GM18873 (cell line): Measurements from ENCODE around the gene TUBA1C.
A peak's percentile ranks its signal among the peaks of the same experiment; 100 is the strongest.

Source experiments
- ATAC-seq: cut with Tn5 transposase; IDR thresholded peaks from one replicate; pipeline ENCODE4 v1.9.1; 2021; ENCODE audit warnings: mild to moderate bottlenecking, moderate library complexity, moderate number of reproducible peaks; ENCODE audit not compliant: unreplicated experiment, low FRiP score

Gene TUBA1C

DNA sequence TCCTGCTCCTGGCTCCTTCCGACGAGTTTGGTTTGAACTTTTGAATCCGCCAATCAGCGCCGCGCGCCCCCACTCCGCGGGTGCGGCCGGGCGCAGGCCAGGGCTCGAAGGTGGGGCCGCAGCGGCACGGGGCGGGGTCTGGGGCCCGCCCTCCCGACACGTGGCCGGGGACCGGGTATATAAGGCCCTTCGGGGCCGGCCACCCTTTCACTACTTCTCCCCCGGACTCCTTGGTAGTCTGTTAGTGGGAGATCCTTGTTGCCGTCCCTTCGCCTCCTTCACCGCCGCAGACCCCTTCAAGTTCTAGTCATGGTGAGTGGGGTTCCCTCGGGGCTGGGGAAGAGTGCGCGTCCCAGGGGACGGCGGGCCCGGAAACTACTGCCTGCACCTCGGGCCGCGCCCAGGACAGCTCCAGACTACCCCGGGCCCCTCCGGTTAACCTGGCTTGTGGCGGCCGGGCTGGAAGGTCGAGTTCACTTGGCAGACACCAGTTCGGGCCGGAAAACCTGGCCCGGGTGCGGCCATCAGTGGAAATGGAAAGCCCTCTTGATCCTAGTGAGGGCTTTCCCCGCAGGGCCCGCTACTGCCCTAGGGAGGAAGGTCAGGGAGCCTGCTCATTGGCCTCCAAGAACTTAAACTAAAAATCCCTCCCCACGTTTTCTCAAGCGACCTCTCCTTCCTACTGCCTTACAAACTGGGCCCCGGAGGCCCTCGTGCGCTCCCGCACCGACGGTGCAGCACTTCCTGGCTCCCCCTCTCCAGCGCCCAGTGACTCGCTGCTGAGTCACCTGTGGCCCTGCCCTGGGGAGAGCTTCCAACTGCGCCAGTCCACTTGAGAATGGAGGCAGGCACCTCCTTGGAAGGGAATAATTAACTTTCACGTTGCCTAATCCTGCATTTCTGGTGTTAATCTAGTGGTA, at the start of gene TUBA1C:
TUBA1C (plus strand) TSS at position 210 of the 920 bp plus-strand sequence; CDS start at position 310, 100 bp downstream.
- ATAC-seq, result peak; percentile 71

DNA sequence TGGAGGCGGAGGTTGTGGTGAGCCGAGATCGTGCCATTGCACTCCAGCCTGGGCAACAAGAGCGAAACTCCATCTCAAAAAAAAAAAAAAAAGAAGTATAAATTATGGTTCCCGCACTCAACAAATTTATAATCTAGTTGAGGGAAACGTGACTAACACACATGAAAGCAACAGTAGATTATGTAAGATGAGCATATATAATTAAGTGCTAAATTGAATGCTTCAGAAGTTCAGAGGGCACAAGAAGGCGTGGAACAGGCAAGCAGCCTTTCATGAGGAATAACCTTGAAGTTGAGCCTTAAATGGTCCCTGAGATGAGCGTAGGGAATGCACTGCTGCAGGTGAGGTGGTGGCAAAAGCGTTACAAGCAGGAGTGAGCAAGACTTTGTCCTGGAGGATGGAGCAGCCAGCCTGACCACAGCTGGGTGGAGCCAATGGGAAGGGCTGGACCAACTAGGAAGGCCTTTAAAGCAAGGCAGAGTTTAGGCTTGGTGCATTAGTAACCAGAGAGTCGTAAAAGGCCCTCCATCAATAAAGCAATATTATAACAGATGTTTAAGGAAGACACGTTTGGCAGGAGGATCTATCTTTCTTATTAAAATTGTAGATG, 45.4 kb upstream of the TUBA1C start:
- ATAC-seq, result no peak

DNA sequence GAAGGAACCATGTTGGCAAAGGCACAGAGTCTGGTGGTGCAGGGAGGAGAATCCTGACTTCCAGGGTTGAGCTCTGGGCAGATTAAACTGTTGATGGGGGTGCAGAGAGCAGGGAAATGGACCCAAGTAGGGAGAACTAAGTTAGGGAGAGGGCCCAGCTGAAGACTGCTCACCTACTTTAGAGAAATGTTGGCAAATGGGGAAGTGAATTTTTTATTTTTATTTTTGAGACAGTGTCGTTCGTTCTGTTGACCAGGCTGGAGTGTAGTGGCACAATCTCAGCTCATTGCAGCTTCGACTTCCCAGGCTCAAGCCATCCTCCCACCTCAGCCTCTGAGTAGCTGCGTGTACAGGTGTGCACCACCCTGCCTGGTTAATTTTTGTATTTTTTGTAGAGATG, 43.9 kb upstream of the TUBA1C start:
- ATAC-seq, result no peak

DNA sequence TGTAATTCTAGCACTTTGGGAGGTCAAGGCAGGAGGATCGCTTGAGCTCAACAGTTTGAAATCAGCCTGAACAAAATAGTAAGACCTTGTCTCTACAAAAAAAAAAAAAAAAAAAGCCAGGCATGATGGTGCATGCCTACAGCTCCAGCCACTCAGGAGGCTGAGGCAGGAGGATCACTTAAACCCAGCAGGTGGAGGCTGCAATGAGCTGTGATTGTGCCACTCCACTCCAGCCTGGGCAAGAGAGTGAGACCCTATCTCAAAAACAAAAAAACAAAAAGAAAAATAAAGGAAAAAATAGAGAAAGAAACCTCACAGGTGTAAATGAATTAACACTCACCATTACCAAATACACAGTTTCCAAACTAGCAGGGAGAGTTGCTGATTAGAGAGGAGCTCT, 41.8 kb upstream of the TUBA1C start:
- ATAC-seq, result no peak

DNA sequence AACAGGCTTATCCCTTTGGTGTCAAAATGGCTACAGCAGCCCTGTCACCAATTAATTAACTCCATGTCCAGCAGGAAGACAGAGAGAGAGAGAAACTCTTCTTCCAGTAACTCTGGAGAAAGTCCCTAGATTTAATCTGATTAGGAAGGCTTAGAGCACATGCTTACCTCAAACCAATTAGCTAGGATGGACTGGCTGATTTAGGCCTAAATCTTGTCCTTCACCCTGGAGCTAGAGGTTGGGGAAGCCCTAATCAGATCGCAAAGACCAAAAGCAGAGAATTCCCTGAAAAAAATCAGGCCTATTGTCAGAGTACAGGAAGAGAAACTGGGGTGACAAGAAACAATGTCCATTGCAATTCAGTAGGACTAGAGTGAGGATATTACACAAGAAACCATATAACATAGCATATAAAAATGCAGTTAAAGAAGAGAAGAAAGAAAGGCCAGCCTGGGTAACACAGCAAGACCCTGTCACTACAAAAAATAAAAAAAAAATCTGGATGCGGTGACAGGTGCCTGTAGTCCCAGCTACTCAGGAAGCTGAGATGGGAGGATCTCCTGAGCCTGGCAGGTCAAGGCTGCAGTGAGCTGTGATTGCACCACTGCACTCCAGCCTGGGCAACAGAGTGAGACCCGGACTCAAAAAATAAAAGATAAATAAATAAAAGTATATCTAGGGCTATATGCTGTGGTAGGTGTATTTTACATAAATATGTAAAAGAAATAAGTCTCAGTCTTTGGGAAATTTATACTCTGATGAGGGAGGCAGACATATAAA, 41.1 kb upstream of the TUBA1C start:
- no peak for ATAC-seq

DNA sequence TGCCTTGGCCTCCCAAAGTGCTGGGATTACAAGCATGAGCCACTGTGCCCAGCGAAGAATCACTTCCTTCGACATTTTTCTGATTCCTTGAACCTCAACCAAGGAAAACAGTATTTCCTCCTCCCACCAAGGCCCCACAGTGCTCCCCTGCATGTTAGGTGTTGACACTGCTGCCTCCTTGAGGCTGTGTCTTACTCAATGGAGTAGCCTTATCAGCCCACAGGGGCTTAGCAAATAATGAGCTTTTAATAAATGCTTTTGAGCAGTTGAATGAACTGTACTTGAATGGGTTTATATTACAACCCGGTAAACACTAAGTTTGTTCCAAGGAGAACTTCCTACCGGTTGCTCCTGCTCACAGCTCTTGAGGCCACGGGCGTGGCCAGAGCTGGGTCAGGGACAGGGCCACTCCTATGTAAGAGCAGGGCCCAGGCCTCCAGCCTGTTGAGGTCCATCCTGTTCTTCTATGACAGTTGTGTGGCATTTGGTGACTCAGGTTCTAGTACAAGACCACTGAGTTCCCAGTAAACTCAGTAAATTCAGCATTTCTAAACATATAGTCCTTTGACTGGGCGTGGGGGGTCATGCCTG, 39.2 kb upstream of the TUBA1C start:
- no peak for ATAC-seq

DNA sequence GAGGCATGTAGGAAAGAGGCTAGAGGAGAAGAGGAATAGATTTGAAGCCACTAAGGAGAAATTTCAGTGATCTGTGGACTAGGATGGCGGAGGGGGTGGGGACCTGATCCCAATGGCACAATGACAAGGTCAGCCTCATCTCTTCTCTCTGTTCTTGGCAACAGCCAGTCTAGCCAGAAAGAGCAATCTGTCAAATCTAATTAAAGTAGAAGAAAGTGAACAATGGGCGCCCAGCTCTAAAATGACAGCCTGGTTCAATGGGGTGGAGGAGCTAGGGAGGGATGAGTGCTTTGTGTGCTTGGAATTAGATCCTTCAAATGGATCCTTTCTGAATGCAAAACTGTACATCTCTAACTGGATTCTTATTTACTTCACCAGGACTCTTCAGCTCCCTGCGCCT, 37.2 kb upstream of the TUBA1C start:
- ATAC-seq, result no peak

DNA sequence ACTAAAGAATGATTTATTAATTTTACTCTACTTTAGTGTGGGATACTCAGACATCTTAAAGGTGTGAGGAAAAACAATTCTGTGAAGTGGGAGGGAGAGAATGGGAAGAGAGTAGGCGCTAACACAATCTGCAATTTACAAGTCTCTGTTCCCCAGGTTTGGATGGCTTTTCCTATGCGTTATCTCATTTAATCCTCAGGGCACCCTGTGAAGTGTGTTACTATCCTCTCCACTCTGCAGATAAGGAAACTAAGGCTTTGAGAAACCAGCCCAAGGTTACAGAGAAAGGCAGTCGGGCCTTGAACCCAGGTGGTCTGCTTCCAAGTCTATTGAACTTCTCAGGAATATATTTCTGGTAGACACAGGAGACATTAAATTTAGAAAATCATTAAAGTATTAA, 36.2 kb upstream of the TUBA1C start:
- no peak for ATAC-seq

DNA sequence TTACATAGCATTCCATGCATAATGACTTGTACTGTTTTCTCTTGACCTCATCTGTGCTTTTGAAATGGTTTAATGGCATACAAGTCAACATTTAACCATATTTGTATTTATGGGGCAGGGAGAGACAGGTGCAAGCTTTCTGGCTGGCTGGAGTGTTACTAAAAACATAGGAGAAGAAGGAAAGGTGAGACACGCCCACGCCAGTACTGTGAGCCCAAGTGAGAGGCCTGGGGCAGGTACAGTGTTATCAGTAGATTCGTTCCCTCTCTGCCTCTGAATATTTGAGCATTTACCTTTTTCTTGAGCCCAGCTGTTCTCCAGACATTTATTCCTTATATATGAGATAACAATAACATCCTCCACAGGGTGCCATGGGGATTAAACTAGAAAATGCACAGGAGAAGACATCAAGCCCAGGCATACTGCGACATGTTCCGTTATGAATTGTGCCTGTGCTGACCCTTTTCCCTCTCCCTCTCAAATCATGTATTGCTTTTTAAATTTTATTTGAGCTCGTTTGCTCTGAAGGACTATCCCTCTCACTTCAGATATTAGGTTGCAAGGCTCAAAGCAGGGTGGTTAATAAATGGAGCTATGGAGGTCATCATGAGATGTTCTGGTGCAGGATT, 34.6 kb upstream of the TUBA1C start:
- no peak for ATAC-seq

DNA sequence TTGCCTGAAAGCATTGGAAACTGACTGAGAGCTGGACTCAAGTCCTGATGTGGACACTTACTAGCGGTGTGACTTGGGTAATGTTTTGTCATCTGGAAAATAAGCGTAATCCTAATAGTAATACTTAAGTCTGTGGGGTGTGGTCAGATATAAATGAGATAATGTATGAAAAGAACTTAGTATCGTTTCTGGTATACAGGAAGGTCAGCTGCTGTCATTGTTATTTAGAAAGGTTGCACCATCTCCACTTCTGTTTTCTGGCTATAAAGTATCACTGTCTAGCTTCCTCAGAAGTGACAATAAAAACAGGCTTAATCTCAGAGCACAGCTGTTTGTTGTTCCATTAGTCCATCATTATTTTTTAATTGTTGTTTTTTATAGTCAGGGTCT, 34.1 kb upstream of the TUBA1C start:
- no peak for ATAC-seq

DNA sequence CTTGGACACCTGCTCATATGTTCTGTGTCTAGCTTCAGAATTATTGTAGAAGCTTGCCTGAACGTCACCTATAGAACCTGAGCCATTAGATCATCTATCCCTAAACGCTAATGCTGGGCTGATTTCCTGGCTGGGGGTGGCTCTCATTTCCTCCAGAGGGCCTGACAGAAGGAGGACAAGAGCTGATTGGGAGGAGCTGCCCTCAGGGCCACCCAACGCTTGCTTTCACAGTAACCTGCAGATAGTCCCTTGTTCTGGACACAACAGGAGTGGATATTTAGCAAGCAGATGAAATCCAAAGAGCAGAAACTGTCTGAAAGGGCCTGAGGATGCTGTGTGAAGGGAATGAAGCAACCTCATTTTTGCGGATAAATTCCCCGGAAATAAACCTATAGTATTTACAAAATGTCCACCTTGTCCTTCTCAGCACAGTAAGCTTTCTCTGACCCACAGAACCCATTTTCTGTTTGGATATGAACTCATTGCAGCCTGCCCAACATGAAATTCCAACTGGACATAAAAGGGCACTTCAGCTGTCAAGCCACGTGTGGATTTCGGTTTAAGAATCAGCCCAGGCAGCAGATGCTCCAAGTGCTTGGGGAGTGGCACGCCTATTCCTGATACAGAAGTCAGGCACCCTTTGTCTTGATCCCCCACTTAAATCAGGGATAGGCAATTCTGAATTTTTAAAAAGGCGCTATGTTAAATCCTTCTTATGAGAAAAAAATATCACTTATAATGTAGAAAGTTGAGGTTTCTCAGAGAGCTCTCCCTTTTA, 32.8 kb upstream of the TUBA1C start:
- no peak for ATAC-seq

DNA sequence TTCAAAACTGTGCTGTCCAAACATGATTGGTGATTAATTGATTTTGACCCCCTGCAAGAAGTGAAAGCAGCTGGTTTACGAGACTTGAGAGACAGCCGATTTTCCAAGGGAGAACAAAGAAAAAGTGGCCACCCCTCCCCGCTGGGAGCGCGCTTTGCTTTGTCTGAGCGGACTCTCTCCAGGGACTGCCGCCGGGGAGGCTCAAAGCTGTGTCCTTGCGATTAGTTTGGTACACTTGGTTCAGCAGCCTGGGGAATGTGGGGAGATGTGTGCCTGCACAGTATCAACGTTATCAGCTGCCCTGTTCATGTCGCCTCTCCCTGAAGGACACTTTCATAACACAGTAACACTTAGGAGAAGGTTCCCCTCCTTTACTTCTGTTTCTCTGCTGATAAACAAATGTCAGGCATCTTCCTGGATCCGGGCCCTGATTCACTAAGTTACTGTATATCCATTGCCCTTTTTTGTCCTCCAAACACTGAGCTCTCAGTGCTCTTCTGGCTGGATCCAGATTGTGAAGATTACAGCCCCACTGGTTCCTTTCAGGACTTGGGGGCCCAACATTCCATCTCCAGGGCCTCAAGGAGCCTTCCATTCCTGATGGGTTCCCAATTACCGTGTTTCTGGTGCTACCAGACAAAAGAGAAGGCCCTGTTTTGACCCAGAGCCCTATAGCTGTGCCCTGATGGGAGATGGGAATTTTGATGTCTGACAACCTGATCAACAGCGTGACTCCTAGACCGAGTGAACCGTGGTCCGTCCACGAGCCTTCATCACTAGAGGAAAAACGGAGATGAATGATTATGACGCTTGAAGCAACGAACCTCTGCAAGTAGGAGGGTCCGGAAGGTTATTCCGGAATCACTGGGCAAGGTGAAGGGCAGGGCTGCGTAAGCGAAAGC, 31.7 kb upstream of the TUBA1C start:
- no peak for ATAC-seq

DNA sequence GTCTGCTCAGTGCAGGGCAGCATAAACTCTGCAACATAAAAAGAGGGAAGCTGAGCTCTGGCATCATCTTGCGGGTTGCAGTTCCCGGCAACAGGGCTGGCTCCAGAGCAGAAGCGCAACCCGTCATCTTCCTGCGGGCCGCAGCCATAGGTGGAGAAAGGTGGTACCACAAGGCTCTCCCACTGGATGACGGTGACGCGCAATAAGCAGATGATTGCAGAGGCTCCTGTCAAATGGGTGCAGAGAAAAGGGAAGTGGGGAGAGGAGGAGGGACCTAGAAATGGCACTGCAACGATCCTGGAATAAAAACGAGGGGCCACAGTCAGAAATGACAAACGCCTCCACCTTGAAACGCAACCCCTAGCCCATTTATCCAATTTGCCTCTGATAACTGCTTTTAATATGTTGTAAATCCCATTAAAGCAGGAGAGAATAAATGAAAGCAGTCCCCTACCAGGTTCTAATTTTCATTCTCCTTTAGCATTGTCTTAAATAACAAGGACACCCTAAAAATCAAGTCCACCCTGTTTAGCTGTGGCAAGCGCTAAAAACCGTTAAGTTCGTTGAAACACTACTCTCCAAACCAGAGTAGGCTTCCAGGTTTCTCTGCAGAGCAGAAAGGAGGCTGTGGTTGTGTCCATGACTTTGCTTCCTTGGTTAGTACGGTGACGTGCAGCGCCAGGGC, 30.9 kb upstream of the TUBA1C start:
- ATAC-seq, result no peak

DNA sequence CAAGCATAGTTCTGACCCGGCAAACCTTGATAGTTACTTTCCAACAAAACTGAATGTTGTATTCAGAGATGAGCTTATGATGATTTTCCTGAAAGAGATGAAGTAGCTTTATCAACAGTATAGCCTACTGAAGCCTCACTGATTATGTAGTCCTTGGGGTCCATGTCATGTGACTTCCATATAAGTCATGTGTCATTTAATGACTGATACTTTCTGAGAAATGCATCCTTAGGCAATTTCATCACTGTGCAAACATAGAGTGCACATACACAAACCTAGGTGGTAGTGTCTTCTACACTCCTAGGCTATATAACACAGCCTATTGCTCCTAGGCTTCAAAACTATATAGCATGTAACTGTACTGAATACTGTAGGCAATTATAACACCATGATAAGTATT, 28.5 kb upstream of the TUBA1C start:
- no peak for ATAC-seq

DNA sequence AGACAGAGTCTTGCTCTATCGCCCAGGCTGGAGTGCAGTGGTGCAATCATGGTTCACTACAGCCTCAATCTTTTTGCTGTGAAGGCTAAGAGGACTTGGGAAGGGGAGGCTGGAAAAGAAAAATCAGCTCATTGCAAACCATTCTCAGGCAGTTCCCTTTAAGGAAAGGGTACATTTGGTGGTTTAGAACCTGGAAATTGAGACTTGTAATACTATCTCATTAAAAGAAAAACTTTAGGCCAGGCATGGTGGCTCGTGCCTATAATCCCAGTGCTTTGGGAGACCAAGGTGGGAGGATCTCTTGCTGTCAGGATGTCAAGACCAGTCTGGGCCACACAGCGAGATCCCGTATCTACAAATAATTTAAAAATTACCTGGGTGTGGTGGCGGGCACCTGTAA, 21.3 kb upstream of the TUBA1C start:
- ATAC-seq, result no peak

DNA sequence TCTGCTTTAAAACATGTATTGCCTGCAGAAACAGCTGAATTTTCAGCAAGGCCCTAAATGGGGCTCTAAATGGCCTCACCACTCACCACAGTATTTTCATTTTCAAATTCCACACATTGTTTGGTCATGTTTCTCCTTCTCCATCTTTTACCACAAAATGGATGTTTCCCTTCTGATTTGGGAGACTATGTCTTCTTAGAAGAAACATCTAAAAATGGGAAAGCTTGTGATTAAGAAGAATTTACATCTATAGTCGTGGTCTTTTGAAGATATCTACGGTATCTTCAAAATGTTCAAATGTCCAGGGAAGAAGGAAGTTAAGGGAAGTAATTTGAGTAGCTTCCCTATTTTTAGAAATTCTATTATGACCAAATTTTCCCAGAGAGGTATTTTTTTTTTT, 20.7 kb upstream of the TUBA1C start:
- ATAC-seq, result no peak

DNA sequence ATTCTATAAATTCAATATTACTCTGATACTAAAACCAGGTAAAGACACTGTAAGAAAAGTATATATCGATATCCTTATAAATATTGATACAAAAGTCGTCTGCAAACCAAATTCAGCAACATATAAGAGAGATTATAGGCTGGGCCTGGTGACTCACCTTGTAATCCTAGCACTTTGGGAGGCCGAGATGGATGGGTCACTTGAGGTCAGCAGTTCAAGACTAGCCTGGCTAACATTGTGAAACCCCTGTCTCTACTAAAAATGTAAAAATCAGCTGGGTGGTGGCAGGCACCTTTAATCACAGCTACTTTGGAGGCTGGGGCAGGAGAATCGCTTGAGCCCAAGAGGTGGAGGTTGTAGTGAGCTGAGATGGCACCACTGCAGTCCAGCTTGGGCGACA, 13.5 kb upstream of the TUBA1C start:
- ATAC-seq, result no peak

DNA sequence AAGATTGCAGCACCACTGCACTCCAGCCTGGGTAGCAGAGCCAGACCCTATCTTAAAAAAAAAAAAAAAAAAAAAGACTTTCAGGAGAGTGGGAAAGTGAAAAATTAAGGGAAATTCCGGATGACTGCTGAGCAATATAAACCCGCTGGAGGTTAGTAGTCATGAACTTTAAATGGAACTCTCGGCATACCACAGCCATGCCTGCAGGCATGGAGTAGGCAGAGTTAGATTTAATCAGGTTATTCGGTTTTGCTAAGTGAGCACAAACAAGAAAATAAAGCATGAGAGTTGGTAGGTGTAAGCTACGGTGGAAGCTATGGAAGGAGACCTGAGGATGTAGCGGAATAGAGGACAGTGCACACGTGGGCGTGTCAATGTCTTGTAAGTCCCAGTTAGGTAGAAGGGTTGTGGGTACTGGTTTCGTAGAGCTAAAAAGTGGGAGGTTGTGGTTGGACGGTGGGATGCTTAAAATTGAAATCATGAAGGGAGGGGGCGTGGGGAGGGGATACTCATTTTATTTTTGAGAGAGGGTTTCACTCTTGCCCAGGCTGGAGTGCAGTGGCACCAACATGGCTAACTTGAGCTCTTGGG, 11.8 kb upstream of the TUBA1C start:
- ATAC-seq, result no peak
